GM18519 (cell line): ENCODE measurements around the gene BZW1.

ENCODE experiments used
- ATAC-seq: cut with Tn5 transposase; IDR thresholded peaks from one replicate; pipeline ENCODE4 v1.9.1; 2021; ENCODE audit warnings: mild to moderate bottlenecking, moderate library complexity; ENCODE audit not compliant: unreplicated experiment, low FRiP score

BZW1 gene

GRCh38 chr2:200864176-200865034 is 52.7 kb downstream of the BZW1 start, which contains the start of gene CLK1:
CLK1 (minus strand) TSS chr2:200864658; CDS start chr2:200861862, 2,796 bp downstream.
- ATAC-seq = peak; percentile 70

- ATAC-seq = no peak
These were observed 57.3 kb downstream of the BZW1 start for GRCh38 chr2:200869014-200869413.

GRCh38 chr2:200871151-200871550 is 59.4 kb downstream of the BZW1 start:
- no peak for ATAC-seq

- no peak for ATAC-seq
These were observed 61.9 kb downstream of the BZW1 start for GRCh38 chr2:200873560-200873959.
